ENCODE measurements around the gene KIF5A.
"Not testable (repeated sequence)": the region's sequence is repeated elsewhere in the genome, so short reads cannot be mapped to it uniquely, and the experiment has no call there.

The KIF5A gene

DNA sequence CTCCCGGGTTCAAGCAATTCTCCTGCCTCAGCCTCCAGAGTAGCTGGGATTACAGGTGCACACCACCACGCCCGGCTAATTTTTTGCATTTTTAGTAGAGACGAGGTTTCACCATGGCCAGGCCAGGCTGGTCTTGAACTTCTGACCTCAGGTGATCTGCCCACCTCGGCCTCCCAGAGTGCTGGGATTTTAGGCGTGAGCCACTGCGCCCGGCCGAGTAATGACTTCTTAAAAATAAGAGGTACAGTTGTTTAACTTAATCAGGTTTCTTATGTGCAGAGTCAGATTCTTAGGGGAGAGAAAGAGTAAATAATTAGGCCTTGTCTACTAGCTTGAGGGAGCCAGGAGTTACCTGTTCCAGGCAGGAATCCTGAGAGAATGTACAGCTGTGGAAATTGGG, 35.6 kb upstream of the KIF5A start:
- H3K9me3 ChIP-seq (ENCODE audit: control insufficient read depth, low read length); H3K4me1 ChIP-seq (ENCODE audit: control insufficient read depth, insufficient read depth, low read length, poor library complexity, severe bottlenecking); H3K4me3 ChIP-seq (ENCODE audit: insufficient read depth, low read depth, low read length, poor library complexity, severe bottlenecking); H3K27ac ChIP-seq (ENCODE audit: insufficient read depth, low read length, poor library complexity, severe bottlenecking); DNase-seq; H3K27me3 ChIP-seq (replicated peaks; ENCODE audit: control insufficient read depth, insufficient read depth, low read length, poor library complexity, severe bottlenecking): not testable (repeated sequence)
- peaks cover 62% of the 10 kb centered on the region for H3K36me3 ChIP-seq (ENCODE audit: control insufficient read depth, insufficient read depth, low read length)

DNA sequence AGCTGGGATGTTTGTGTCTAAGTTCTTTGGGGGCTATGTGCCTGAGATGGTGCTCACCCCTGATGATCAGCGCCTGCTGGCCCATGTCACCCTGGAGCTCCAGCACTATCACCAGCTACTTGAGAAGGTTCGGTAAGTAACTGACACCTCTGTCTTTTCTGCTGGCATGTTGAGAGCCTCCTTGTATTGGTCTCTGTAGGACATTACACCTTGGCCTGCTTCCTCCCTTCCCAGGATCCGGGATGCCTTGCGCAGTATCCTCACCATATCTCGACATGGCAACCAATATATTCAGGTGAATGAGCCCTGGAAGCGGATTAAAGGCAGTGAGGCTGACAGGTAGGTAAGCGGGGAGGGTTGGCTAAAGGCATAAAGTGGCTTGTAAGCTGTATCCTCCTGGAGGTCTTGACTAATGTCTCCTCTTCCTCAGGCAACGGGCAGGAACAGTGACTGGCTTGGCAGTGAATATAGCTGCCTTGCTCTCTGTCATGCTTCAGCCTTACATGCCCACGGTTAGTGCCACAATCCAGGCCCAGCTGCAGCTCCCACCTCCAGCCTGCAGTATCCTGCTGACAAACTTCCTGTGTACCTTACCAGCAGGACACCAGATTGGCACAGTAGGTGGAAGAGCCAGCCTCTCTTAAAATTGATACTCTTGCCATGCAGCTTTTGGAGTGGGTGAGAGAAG, 35.0 kb upstream of the KIF5A start:
- Histone ChIP-seq H3K27ac (ENCODE audit: insufficient read depth, low read length, poor library complexity, severe bottlenecking) (no peak overlapping the region), H3K36me3 (ENCODE audit: control insufficient read depth, insufficient read depth, low read length) (peaks cover 58% of the 10 kb centered on the region), H3K4me1 (ENCODE audit: control insufficient read depth, insufficient read depth, low read length, poor library complexity, severe bottlenecking) (peaks cover 9% of the 10 kb centered on the region), H3K27me3 (replicated peaks; ENCODE audit: control insufficient read depth, insufficient read depth, low read length, poor library complexity, severe bottlenecking) (no peaks in the 10 kb centered on the region), H3K4me3 (ENCODE audit: insufficient read depth, low read depth, low read length, poor library complexity, severe bottlenecking) (no peak overlapping the region), H3K9me3 (ENCODE audit: control insufficient read depth, low read length) (no peaks in the 10 kb centered on the region)
- no peak for DNase-seq

DNA sequence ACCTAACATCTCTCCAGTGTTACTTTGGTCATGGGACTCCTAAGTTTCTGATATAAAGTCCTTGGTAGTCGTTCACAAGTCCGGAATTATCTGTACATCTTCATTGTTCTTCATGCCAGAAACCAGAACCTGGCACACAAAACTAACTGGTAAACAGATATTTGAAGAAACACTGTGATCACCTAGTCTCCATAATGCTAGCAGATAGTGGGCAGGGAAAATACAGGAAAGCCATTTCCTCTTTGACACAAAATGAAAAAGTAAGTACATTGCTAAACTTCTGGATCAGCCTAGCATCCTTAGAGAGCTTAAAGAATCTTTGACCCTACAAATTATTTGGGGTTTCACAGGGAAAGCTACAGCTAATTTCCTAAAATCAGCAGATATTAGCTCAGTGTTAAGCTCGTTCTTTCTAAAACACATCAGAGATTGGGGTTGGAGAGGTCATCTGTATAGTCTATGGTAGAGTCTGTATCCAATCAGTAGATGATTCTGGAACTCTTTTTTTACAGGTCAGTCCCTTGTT, 34.4 kb upstream of the KIF5A start:
- no peaks in the 10 kb centered on the region for H3K27me3 ChIP-seq (replicated peaks; ENCODE audit: control insufficient read depth, insufficient read depth, low read length, poor library complexity, severe bottlenecking)
- H3K4me3 ChIP-seq (ENCODE audit: insufficient read depth, low read depth, low read length, poor library complexity, severe bottlenecking): no peak overlapping the region
- H3K4me1 ChIP-seq (ENCODE audit: control insufficient read depth, insufficient read depth, low read length, poor library complexity, severe bottlenecking): peaks cover 9% of the 10 kb centered on the region
- H3K9me3 ChIP-seq (ENCODE audit: control insufficient read depth, low read length): no peaks in the 10 kb centered on the region
- no peak for DNase-seq
- no peak overlapping the region for H3K27ac ChIP-seq (ENCODE audit: insufficient read depth, low read length, poor library complexity, severe bottlenecking)
- H3K36me3 ChIP-seq (ENCODE audit: control insufficient read depth, insufficient read depth, low read length): peaks cover 57% of the 10 kb centered on the region

DNA sequence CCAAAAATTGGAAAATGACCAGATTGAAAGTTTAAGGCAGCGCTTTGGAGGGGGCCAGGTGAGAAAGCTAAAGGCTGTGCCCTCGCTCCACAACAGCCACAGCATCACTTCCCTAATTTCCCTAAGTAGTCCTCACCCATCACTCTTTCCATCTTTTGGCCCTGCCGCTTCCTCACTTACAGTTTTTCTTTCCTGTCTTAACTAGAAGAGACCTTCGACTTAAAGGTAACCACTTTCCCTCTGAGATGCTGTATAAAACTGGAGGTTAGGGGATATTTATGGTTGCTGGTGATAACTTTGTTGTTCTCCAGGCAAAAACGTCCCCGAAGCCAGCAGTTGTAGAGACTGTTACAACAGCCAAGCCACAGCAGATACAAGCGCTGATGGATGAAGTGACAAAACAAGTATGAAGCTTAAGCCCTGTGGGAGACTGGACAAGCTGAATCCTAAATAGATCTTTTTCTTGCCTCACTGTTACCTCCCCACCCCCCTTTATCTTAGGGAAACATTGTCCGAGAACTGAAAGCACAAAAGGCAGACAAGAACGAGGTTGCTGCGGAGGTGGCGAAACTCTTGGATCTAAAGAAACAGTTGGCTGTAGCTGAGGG, 33.8 kb upstream of the KIF5A start:
- Histone ChIP-seq H3K4me3 (ENCODE audit: insufficient read depth, low read depth, low read length, poor library complexity, severe bottlenecking) (no peak overlapping the region), H3K4me1 (ENCODE audit: control insufficient read depth, insufficient read depth, low read length, poor library complexity, severe bottlenecking) (peaks cover 12% of the 10 kb centered on the region), H3K9me3 (ENCODE audit: control insufficient read depth, low read length) (no peaks in the 10 kb centered on the region), H3K36me3 (ENCODE audit: control insufficient read depth, insufficient read depth, low read length) (peaks cover 57% of the 10 kb centered on the region), H3K27ac (ENCODE audit: insufficient read depth, low read length, poor library complexity, severe bottlenecking) (no peak overlapping the region), H3K27me3 (replicated peaks; ENCODE audit: control insufficient read depth, insufficient read depth, low read length, poor library complexity, severe bottlenecking) (no peaks in the 10 kb centered on the region)
- no peak for DNase-seq

DNA sequence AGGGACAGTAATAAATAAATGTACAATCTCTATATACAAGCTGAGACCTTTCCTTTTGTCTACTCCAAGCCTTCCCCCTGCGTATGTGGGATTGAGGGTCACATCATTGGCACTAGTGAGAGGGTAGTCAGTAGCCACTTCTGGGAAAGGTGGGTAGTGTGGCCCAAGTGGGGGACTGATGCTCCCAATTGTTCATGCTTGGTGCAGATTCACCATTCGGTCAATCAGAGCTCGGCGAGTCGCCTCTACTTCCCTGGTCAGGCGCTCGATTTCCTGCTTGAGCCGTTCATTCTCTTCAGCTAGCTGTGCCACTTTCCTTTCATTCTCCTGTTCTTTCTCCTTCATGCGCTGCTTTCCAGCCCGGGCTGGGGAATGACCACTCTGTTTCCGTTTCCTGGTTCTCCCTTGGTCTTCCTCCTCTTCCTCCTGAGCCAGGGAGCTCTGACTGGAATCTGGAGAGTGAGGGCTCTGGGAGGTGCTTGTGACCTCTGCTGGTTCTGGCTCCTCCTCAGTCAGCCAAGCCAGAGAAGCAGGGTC, 33.2 kb upstream of the KIF5A start:
- Histone ChIP-seq H3K27me3 (replicated peaks; ENCODE audit: control insufficient read depth, insufficient read depth, low read length, poor library complexity, severe bottlenecking) (no peaks in the 10 kb centered on the region), H3K36me3 (ENCODE audit: control insufficient read depth, insufficient read depth, low read length) (peaks cover 54% of the 10 kb centered on the region), H3K9me3 (ENCODE audit: control insufficient read depth, low read length) (no peaks in the 10 kb centered on the region), H3K27ac (ENCODE audit: insufficient read depth, low read length, poor library complexity, severe bottlenecking) (no peak overlapping the region), H3K4me1 (ENCODE audit: control insufficient read depth, insufficient read depth, low read length, poor library complexity, severe bottlenecking) (peaks cover 18% of the 10 kb centered on the region), H3K4me3 (ENCODE audit: insufficient read depth, low read depth, low read length, poor library complexity, severe bottlenecking) (no peak overlapping the region)
- no peak for DNase-seq

DNA sequence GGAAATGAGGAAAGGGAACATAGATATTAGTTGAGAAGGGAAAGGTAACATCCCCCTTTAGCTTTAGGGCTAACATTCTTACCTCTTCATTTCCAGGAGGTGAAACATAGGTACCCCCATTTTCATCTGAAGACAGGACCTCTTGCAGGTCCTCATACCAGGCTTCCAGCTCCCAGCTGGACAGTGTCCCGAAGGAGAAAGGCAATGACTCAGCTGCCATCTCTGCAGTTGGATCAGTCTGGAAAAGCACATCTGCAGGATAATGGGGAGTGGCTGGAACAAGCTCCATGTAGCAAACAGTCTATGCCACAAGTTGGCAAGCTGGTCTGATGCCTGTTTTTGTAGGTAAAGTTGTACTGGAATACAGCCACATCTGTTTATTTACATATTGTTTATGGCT, 32.7 kb upstream of the KIF5A start:
- Histone ChIP-seq H3K4me3 (ENCODE audit: insufficient read depth, low read depth, low read length, poor library complexity, severe bottlenecking) (no peak overlapping the region), H3K9me3 (ENCODE audit: control insufficient read depth, low read length) (no peaks in the 10 kb centered on the region), H3K36me3 (ENCODE audit: control insufficient read depth, insufficient read depth, low read length) (peaks cover 49% of the 10 kb centered on the region), H3K27me3 (replicated peaks; ENCODE audit: control insufficient read depth, insufficient read depth, low read length, poor library complexity, severe bottlenecking) (no peaks in the 10 kb centered on the region), H3K4me1 (ENCODE audit: control insufficient read depth, insufficient read depth, low read length, poor library complexity, severe bottlenecking) (peaks cover 24% of the 10 kb centered on the region), H3K27ac (ENCODE audit: insufficient read depth, low read length, poor library complexity, severe bottlenecking) (no peak overlapping the region)
- no peak for DNase-seq

DNA sequence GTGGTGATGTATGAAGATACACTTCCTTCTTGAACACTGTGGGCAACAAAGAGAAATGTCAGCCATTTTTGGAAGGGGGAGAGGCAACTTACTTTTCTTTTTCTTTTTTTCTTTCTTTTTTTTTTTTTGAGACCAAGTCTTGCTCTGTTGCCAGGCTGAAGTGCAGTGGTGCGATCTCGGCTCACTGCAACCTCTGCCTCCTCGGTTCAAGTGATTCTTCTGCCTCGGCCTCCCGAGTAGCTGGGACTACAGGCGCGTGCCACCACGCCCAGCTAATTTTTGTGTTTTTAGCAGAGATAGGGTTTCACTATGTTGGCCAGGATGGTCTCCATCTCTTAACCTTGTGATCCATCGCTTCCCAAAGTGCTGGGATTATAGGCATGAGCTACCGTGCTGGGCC, 32.1 kb upstream of the KIF5A start:
- H3K9me3 ChIP-seq (ENCODE audit: control insufficient read depth, low read length); H3K27me3 ChIP-seq (replicated peaks; ENCODE audit: control insufficient read depth, insufficient read depth, low read length, poor library complexity, severe bottlenecking); H3K27ac ChIP-seq (ENCODE audit: insufficient read depth, low read length, poor library complexity, severe bottlenecking); H3K4me3 ChIP-seq (ENCODE audit: insufficient read depth, low read depth, low read length, poor library complexity, severe bottlenecking); DNase-seq: not testable (repeated sequence)
- Histone ChIP-seq H3K4me1 (ENCODE audit: control insufficient read depth, insufficient read depth, low read length, poor library complexity, severe bottlenecking) (peaks cover 26% of the 10 kb centered on the region), H3K36me3 (ENCODE audit: control insufficient read depth, insufficient read depth, low read length) (peaks cover 44% of the 10 kb centered on the region)

DNA sequence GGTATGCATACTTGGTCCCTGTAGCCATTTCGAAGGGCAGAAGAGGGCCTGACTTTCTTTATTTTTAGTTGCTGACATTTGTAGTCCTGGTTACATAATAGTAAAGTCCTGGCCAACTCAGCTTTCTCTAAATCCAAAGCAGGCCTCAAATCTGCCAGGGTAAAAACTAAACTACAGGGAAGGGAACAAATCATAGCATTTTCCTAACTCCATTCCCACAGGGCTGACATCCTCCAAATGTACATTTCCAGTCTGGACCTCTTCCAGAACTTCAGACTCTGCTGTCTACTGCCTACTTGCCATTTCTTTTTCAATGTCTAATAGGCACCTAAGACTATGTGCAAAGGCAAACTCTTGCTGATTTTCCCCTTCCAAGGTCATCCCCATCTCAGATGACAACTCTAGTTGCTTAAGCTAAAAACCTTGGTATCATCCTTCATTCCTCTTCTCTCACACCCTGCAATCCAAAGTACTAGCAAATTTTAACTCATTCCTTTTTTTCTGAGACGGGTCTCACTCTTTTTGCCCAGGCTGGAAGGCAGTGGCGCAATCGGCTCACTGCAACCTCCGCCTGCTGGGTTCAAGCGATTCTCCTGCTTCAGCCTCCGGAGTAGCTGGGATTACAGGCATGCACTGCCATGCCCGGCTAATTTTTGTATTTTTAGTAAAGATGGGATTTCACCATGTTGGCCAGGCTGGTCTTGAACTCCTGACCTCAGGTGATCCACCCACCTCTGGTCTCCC, 31.5 kb upstream of the KIF5A start:
- Histone ChIP-seq H3K27me3 (replicated peaks; ENCODE audit: control insufficient read depth, insufficient read depth, low read length, poor library complexity, severe bottlenecking) (no peaks in the 10 kb centered on the region), H3K9me3 (ENCODE audit: control insufficient read depth, low read length) (no peaks in the 10 kb centered on the region), H3K36me3 (ENCODE audit: control insufficient read depth, insufficient read depth, low read length) (peaks cover 38% of the 10 kb centered on the region), H3K4me1 (ENCODE audit: control insufficient read depth, insufficient read depth, low read length, poor library complexity, severe bottlenecking) (peaks cover 27% of the 10 kb centered on the region), H3K4me3 (ENCODE audit: insufficient read depth, low read depth, low read length, poor library complexity, severe bottlenecking) (no peak overlapping the region), H3K27ac (ENCODE audit: insufficient read depth, low read length, poor library complexity, severe bottlenecking) (peak overlapping the region; percentile 95)
- no peak for DNase-seq

DNA sequence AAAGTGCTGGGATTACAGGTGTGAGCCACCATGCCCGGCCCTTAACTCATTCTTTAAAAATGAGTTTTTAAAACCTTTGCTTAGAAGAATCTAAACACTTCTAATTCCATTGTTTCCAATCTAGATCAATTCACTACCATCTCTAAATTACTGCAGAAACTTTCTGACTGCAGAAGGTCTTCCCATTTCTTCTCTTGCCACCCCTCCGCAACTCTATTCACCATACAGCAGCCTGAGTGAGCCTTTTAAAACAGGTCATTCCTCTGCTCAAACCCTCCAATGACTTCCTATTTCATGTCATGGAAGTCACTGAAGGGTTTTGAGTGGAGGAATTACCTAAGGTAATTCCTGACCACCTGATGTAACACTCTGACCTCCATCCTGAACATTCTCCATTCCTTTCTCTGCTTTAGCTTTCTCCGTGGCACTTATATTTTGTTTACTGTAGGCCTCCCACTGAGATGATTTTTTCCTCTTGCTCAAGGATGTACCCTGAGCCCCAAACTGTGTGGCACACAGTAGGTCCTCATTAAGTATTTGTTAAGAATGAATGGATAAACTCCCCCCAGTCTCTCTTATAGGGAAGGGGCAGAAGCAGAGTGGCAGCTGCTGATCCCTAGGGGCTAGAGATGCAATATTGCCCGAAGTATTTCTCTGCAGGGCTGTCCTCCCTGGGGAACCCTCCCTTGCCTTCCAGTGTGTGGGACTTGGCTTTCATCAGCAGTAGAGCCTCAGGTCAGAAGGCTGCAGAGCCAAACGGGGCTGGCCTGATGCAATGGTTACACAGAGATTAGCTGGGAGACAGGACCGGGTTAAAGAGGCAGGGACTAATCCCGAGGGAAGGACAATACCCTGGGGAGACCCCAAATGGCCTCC, 30.7 kb upstream of the KIF5A start:
- Histone ChIP-seq H3K9me3 (ENCODE audit: control insufficient read depth, low read length) (no peaks in the 10 kb centered on the region), H3K27me3 (replicated peaks; ENCODE audit: control insufficient read depth, insufficient read depth, low read length, poor library complexity, severe bottlenecking) (no peaks in the 10 kb centered on the region), H3K27ac (ENCODE audit: insufficient read depth, low read length, poor library complexity, severe bottlenecking) (peak overlapping the region; percentile 95), H3K36me3 (ENCODE audit: control insufficient read depth, insufficient read depth, low read length) (peaks cover 34% of the 10 kb centered on the region), H3K4me3 (ENCODE audit: insufficient read depth, low read depth, low read length, poor library complexity, severe bottlenecking) (peak overlapping the region; percentile 71), H3K4me1 (ENCODE audit: control insufficient read depth, insufficient read depth, low read length, poor library complexity, severe bottlenecking) (peaks cover 35% of the 10 kb centered on the region)
- DNase-seq: no peak

All from effector memory CD4-positive, alpha-beta T cell (primary cell).